Measurements from ENCODE around the gene PAWR. TPM values are rescaled to one million over a fixed set of nuclear protein-coding genes. Genes with fewer than 3 reads are reported as not detected.

The PAWR gene
- total and polyA plus RNA-seq, 9 of the 15 experiments (the other 6 are each of a cell fraction or from before 2014, with no cell fraction given), result 0.82 TPM; not detected in 8

- TF ChIP-seq ZMIZ1 (IDR thresholded peaks at IDR 0.05; ENCODE audit: low read depth in 2 of 2, low read length in 2 of 2), result no peak
- TF ChIP-seq MITF (IDR thresholded peaks at IDR 0.05), result no peak
- no peak for TF ChIP-seq RB1 (IDR thresholded peaks at IDR 0.05; ENCODE audit: low read depth)
- TF ChIP-seq SAFB (IDR thresholded peaks at IDR 0.05; ENCODE audit: borderline replicate concordance, low read depth, low read length), result no peak
- TF ChIP-seq ZNF407 (IDR thresholded peaks at IDR 0.05; ENCODE audit: low read depth), result no peak
- no peak for TF ChIP-seq U2AF2 (optimal IDR thresholded peaks at IDR 0.05; ENCODE audit: low read depth, low read length)
- no peak for TF ChIP-seq ZNF445 (CRISPR knock-in tag; IDR thresholded peaks at IDR 0.05; ENCODE audit: low read depth)
- TF ChIP-seq NR2F6 (CRISPR knock-in tag; IDR thresholded peaks at IDR 0.05), result no peak
- no peak for TF ChIP-seq ESRRA (IDR thresholded peaks at IDR 0.05; ENCODE audit: borderline replicate concordance, low read depth)
- TF ChIP-seq ZNF609 (CRISPR knock-in tag; IDR thresholded peaks at IDR 0.05; ENCODE audit: borderline replicate concordance), result no peak
These were observed 76.0 kb downstream of the PAWR start (continued) for GRCh38 chr12:79614730-79615129.

All from K562 (cell line).